HG02884 (cell line): ENCODE data around the gene PRDM5.

ENCODE experiments used
- ATAC-seq: cut with Tn5 transposase; IDR thresholded peaks from one replicate; pipeline ENCODE4 v1.9.1; 2021; ENCODE audit warnings: mild to moderate bottlenecking, moderate library complexity; ENCODE audit not compliant: unreplicated experiment

PRDM5 gene

GRCh38 chr4:120915336-120915735 lies 7.2 kb downstream of the PRDM5 start:
- ATAC-seq: no peak

- ATAC-seq: no peak
These were observed 19.1 kb downstream of the PRDM5 start for GRCh38 chr4:120903419-120903818.

GRCh38 chr4:120902925-120903324 lies 19.6 kb downstream of the PRDM5 start:
- ATAC-seq: no peak

GRCh38 chr4:120901731-120902130 lies 20.8 kb downstream of the PRDM5 start:
- no peak for ATAC-seq

- no peak for ATAC-seq
These were observed 24.4 kb downstream of the PRDM5 start for GRCh38 chr4:120897981-120898719.

GRCh38 chr4:120895554-120895953 lies 27.0 kb downstream of the PRDM5 start:
- no peak for ATAC-seq

GRCh38 chr4:120893314-120893713 lies 29.2 kb downstream of the PRDM5 start:
- no peak for ATAC-seq

- no peak for ATAC-seq
These were observed 36.3 kb downstream of the PRDM5 start for GRCh38 chr4:120886191-120886590.

GRCh38 chr4:120881846-120882245 lies 40.7 kb downstream of the PRDM5 start:
- no peak for ATAC-seq

- ATAC-seq: no peak
These were observed 41.2 kb downstream of the PRDM5 start for GRCh38 chr4:120881351-120881750.

- no peak for ATAC-seq
These were observed 45.5 kb downstream of the PRDM5 start for GRCh38 chr4:120877021-120877420.

GRCh38 chr4:120874792-120875774 lies 47.4 kb downstream of the PRDM5 start:
- no peak for ATAC-seq

- no peak for ATAC-seq
These were observed 49.0 kb downstream of the PRDM5 start for GRCh38 chr4:120873554-120873953.

GRCh38 chr4:120871173-120871572 lies 51.4 kb downstream of the PRDM5 start:
- no peak for ATAC-seq

- ATAC-seq: no peak
These were observed 52.2 kb downstream of the PRDM5 start for GRCh38 chr4:120870279-120870673.

GRCh38 chr4:120869613-120870278 lies 52.8 kb downstream of the PRDM5 start:
- ATAC-seq: no peak

GRCh38 chr4:120867506-120867905 lies 55.0 kb downstream of the PRDM5 start:
- ATAC-seq: no peak

- ATAC-seq: peak; percentile 71
These were observed 56.5 kb downstream of the PRDM5 start for GRCh38 chr4:120865985-120866384.

- ATAC-seq: no peak
These were observed 57.6 kb downstream of the PRDM5 start for GRCh38 chr4:120864969-120865368.

GRCh38 chr4:120862432-120862831 lies 60.1 kb downstream of the PRDM5 start:
- no peak for ATAC-seq

- no peak for ATAC-seq
These were observed 60.7 kb downstream of the PRDM5 start for GRCh38 chr4:120861852-120862251.
